NCI-H128 (cell line): ENCODE results near the gene NUTF2.
A peak's percentile ranks its signal among the peaks of the same experiment; 100 is the strongest.
"Not testable (repeated sequence)": the region's sequence is repeated elsewhere in the genome, so short reads cannot be mapped to it uniquely, and the experiment has no call there.

ENCODE experiments used
- DNase-seq: peaks from one replicate; lab custom pipeline; 2025; ENCODE audit not compliant: unreplicated experiment; lab: John Stamatoyannopoulos, UW

Gene NUTF2

GRCh38 chr16:67883146-67883871 lies 36.6 kb downstream of the NUTF2 start:
- DNase-seq, result no peak

- DNase-seq, result no peak
These were observed 37.1 kb downstream of the NUTF2 start for GRCh38 chr16:67883872-67884261.

GRCh38 chr16:67884684-67885083 lies 38.0 kb downstream of the NUTF2 start, which contains the start of gene NRN1L:
NRN1L (plus strand) TSS chr16:67884885; CDS start chr16:67884904, 19 bp downstream.
- DNase-seq, result no peak

- DNase-seq, result no peak
These were observed 38.8 kb downstream of the NUTF2 start for GRCh38 chr16:67885545-67885944.

- no peak for DNase-seq
These were observed 39.2 kb downstream of the NUTF2 start for GRCh38 chr16:67885976-67886375.

- no peak for DNase-seq
These were observed 39.7 kb downstream of the NUTF2 start for GRCh38 chr16:67886387-67886786.

- no peak for DNase-seq
These were observed 41.6 kb downstream of the NUTF2 start for GRCh38 chr16:67888331-67888730.

GRCh38 chr16:67892375-67892774 lies 45.6 kb downstream of the NUTF2 start:
- DNase-seq, result no peak

GRCh38 chr16:67892899-67893742 lies 46.4 kb downstream of the NUTF2 start, which contains the start of gene PSKH1:
PSKH1 (plus strand) TSS chr16:67893254; CDS start chr16:67908750, 15,496 bp downstream.
- peak; percentile 76 for DNase-seq

- DNase-seq, result no peak
These were observed 47.1 kb downstream of the NUTF2 start for GRCh38 chr16:67893743-67894399.

GRCh38 chr16:67897231-67897630 lies 50.5 kb downstream of the NUTF2 start:
- DNase-seq, result no peak

- DNase-seq, result no peak
These were observed 55.0 kb downstream of the NUTF2 start for GRCh38 chr16:67901734-67902133.

- no peak for DNase-seq
These were observed 56.1 kb downstream of the NUTF2 start for GRCh38 chr16:67902831-67903230.

GRCh38 chr16:67907397-67908180 lies 60.9 kb downstream of the NUTF2 start:
- no peak for DNase-seq

GRCh38 chr16:67909056-67909742 lies 62.5 kb downstream of the NUTF2 start:
- DNase-seq, result no peak

GRCh38 chr16:67910158-67910557 lies 63.4 kb downstream of the NUTF2 start:
- DNase-seq, result no peak

GRCh38 chr16:67914758-67915495 lies 68.2 kb downstream of the NUTF2 start:
- no peak for DNase-seq

GRCh38 chr16:67915496-67915769 lies 68.7 kb downstream of the NUTF2 start:
- not testable (repeated sequence) for DNase-seq

GRCh38 chr16:67915831-67916723 lies 69.3 kb downstream of the NUTF2 start:
- no peak for DNase-seq
